ENCODE measurements around the gene COX8C.

DNA sequence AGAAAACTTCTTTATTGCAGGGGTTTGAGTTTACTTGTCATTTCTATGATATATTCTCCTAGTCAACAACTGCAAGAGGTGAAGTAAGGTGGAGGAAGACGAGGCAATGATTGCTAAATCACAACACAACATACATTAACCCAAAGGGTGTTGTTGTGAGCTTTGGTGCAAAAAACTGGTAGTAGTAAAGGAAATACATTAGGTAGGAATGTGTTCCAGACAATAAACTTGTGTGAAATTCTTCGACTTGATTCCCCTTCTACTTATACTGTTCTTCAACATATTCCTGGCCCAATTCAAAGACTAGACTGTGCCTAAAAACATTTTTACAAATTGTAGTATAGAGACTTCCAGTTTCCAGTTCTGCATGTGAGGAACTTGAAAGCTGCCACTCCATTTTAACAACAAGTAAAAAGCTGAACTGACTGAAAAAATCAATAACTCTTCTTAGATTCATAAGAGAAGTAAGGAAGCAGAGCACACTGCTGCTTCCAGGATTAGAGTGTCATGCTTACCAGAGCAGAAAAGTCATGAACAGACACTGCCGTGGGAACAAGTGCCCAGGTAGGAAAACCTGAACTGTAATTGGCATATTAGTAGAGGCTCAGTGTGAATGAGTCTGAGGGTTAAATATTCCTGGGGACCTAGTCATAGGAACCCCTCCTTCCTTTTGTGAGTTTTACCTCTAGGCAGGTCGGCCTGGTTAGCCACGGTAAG lies 22.2 kb downstream of the COX8C start:
- TF ChIP-seq GATA2 (IDR thresholded peaks at IDR 0.05; ENCODE audit: low read depth, low read length) (no peak), GATA3 (IDR thresholded peaks at IDR 0.05; ENCODE audit: low read depth, low read length) (no peak)

Data from SH-SY5Y (cell line).